HG03558 (cell line): ENCODE data around the gene NADK.
"Not testable (repeated sequence)": the region's sequence is repeated elsewhere in the genome, so short reads cannot be mapped to it uniquely, and the experiment has no call there.

Experiments used
- ATAC-seq: cut with Tn5 transposase; IDR thresholded peaks from one replicate; pipeline ENCODE4 v1.9.1; 2021; ENCODE audit warnings: moderate number of reproducible peaks; ENCODE audit not compliant: unreplicated experiment; ENCODE audit errors: extremely low read depth

The NADK gene

GRCh38 chr1:1724035-1724864, 54.0 kb downstream of the NADK start, which contains the start of gene CDK11A:
Gene CDK11A, minus strand, starts transcription at chr1:1724357. Its CDS starts 1,539 bp downstream, at chr1:1722818.
- peak; percentile 83 for ATAC-seq

GRCh38 chr1:1721201-1721600, 57.1 kb downstream of the NADK start:
- no peak for ATAC-seq

GRCh38 chr1:1715109-1715883, 63.0 kb downstream of the NADK start:
- ATAC-seq: not testable (repeated sequence)

GRCh38 chr1:1707897-1708296, 70.4 kb downstream of the NADK start:
- not testable (repeated sequence) for ATAC-seq

GRCh38 chr1:1707241-1707640, 71.0 kb downstream of the NADK start:
- not testable (repeated sequence) for ATAC-seq

- ATAC-seq: not testable (repeated sequence)
These were observed 72.6 kb downstream of the NADK start for GRCh38 chr1:1705623-1706022.

GRCh38 chr1:1704284-1704957, 73.8 kb downstream of the NADK start:
- not testable (repeated sequence) for ATAC-seq

GRCh38 chr1:1703796-1704195, 74.5 kb downstream of the NADK start:
- ATAC-seq: no peak

GRCh38 chr1:1702506-1702905, 75.8 kb downstream of the NADK start:
- ATAC-seq: not testable (repeated sequence)
